Measurements from ENCODE around the gene OTOGL.
A peak's percentile ranks its signal among the peaks of the same experiment; 100 is the strongest.

OTOGL gene

DNA sequence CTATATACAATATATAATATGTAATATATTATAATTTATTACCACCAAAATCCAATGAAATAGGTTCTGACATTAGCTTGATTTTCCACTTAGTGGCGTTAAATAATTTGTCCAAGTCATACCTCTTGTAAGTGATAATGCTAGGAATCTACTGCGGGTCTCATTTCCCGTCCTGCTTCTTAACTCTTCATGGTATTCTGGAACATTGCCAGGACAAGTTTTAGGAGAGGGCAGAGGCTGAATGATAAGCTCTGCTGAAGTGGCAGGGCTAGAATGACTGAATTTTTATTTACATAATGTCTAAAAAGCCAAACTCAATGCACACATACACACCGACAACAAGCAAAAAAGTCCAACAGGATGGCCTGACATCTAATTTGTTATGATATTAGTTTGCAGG, 274.3 kb downstream of the OTOGL start:
- no peak for DNase-seq (ENCODE audit: low spot score)

DNA sequence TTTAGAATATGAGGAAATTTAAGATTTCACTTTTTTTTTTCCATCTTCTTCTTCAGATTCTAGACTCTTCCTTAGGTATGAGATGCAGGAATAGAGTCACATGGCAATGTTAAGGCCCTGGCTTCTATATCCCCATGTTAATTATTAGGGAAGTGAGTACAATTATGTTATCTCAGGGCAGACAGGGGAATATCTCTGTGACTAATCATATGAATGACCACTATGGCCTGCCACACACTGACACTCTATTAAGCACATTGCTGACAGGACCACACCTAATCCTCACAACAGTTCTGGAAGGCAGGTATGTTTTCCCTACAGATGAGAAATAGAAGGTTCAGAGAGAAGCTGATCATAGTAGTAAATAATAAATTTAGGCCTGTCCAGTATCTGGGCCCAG, 275.3 kb downstream of the OTOGL start:
- DNase-seq (ENCODE audit: low spot score): no peak

DNA sequence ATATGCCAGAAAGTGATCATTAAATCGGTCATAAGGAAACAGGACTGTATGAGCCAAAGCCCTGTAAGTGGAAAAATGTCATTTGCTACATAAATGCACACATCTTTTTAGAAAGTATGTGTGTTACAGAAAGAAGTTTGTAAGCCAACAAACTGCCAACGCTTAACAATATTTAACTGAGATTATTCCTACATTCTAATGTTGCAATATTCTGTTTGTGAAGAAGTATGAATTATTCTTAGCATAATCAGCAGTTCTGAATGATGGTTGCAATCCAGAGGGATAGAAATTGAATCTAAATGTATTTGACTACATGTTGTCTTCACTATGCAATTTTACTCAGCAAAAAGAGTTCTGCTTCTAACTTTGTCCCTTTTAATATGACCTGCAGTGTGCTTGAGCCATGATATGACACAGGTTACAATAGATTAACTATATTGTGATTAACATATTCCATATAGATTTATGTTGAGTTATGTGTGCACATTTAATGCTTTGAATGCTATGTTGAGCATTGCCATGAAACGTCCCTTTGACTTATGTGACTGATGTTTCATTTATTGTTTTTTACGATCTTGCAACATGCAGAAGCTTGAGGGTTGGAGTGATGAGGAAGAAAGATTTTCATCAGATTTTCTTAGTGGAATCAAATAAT, 277.9 kb downstream of the OTOGL start:
- no peak for DNase-seq (ENCODE audit: low spot score)

DNA sequence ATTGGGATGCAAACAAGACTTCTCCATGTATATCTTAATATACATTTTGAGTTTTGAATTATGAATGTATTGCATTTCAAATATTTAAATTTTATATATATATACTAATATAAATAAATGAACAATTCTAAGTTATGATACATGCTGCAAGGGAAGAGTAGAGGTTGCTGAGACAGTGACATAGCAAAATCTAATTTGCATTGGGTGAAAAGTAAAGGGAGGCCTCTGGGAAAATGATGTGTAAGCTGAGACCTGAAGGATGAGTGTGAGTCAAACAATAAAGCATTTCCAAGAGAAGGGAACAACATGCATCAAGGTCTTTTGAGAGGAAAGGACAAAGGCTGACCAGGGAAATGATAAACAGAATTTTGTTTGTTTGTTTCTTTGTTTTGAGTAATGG, 281.8 kb downstream of the OTOGL start:
- DNase-seq (ENCODE audit: low spot score): no peak

DNA sequence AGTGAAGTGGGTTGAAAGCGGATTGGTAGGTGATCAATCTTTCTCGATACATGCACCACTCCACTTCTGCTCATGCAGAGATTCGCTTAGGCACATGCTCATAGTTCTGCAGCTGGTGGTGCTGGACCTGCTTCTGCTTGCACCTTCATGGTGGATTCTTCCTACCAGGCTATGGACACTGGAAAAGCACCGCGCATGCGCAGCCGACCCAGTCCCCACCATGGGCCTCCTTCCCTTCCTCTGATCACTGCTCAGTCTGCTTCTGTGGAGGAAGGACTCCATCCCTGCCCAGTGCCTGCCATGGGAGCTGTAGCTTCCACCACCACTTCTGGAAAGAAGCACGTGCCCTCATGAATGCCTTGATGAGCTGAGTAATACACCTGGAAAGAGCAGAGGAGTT, 282.9 kb downstream of the OTOGL start:
- DNase-seq (ENCODE audit: low spot score): no peak

DNA sequence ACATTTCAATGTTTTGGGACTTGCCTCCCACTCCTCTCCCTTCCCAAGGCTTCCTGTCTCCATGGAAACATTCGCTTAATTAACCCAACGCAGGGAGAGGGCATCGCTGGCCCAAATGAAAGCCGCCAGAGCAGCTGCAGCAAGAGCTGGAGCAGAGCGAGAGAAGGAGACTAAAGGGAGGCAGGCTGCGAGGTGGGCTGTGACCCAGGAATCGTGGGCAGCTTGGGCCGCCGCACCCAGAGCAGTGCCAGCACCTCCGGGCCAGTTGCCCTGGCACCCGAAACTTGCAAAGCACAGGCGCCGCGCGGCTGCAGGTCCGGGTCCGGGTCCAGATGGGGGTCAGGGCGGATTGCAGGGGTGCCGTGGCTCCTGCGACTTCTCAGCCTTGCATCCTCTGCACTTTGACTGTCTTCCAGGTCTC, 301.2 kb downstream of the OTOGL start:
- no peak for DNase-seq (ENCODE audit: low spot score)

DNA sequence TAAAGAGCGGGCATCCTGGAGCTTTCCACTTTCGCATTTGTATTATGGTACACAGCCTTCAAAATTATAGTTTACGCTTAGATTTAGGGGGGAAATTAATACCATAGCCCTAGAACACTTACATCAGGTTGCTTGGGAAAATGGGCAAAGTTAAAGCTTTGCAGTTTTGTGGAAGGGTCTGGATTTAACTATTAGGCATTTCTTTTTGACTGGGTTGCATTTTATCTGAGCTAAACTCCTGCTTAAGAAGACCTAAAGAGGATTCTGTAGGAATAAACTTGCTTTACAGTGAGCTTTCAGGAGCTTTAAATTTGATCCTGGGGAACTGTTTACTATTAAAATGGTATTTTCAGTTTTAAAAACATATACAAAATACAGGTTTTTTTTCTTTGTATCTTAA, 301.9 kb downstream of the OTOGL start:
- DNase-seq (ENCODE audit: low spot score): no peak

DNA sequence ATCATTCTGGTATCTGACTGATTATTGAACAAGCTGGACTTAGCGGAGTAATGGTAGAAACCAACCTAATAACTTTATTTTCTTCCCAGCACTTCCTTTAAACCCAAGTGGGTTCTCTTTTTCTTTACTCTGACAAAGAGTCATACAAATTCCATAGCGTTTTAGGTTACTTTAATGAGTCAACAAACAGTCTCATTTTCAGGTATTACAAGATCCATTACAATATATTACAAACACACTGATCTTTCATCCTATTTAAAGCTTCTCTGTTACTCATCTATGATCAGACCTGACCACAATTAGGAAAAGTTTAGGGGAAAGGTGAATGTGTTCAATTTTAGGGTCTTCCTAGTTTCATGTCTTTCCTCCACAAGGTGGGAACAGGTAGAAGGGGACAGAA, 305.3 kb downstream of the OTOGL start:
- no peak for DNase-seq (ENCODE audit: low spot score)

DNA sequence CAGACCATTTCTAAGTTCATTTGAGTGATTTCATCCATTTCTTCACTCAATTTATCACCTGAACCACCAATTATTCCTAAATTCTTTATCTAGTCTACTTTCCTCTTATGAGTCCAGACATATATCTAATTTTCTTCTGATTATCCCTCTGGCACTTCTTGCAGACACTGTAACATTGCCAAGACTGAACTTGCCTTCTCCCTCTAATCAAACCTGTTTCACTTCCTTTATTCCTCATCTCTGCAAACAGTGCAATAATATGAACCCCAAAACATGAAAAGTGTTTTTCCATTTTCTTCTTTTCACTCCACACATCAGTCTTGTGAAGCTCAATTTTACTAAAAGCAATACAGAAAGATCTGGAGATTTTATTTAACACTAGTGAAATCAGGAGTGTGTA, 306.9 kb downstream of the OTOGL start:
- DNase-seq (ENCODE audit: low spot score): no peak

DNA sequence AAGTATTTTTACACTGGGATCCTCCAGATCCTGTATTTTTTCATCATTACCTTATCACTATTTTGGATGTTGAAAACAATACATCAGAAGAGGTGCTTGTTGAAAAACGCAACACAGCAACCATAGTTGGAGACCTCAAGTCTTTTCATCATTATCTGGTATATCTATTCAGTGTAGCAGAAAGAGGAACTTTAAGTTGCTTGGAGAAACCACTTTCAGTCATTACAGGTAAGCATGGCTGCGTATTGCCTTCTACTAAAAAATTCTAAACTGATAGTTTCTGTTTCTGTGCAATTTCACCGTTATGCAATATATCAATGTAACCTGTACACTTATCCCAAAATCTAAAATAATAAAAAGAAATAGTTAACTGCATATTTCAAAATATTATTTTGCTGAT, 312.4 kb downstream of the OTOGL start:
- no peak for DNase-seq (ENCODE audit: low spot score)

DNA sequence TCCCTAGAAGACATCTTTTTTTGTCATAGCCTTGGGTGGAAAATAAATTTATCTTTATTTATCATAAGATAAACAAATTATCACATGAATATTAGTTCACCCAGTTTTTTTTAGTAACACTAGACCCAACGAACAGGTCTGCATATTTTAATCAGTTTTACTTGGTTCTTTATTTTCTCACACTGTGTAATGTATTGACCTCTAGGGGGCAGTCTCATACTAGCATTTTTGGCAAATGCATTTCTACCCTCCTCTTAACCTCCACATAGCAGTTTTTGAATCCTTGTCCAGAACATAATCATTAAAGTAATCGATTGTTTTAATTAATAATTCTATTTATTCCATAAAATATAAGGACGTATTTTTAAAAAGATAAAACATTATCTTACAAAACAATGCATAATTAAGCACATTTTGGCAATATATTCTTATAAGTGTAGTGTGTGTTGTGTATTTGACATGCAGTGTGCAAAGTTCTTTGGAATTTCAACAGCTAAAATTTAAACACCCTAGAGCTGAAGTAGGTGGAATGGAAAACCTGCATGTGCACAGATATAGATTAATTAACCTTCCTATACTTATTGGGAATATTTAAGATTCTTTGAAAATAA, 313.1 kb downstream of the OTOGL start:
- peak; percentile 34 for DNase-seq (ENCODE audit: low spot score)

DNA sequence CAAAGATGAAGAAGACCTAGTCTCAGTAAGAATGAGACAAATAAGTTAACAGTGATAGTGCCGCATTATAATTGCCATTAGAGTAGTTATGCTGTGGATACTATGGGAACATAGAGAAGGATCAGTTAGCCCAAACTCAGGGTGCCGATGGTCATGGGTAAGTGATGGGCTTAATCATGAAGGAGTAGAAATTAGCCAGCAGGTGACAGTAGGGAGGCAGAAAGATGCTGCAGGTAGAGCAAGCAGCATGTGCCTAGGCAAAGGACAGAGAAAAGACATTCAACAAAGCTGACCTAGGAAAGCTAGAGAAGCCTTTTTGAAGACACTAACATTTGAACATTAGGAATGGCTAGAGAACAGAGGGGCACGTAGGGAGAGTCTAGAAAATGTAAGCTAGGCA, 314.1 kb downstream of the OTOGL start:
- no peak for DNase-seq (ENCODE audit: low spot score)

DNA sequence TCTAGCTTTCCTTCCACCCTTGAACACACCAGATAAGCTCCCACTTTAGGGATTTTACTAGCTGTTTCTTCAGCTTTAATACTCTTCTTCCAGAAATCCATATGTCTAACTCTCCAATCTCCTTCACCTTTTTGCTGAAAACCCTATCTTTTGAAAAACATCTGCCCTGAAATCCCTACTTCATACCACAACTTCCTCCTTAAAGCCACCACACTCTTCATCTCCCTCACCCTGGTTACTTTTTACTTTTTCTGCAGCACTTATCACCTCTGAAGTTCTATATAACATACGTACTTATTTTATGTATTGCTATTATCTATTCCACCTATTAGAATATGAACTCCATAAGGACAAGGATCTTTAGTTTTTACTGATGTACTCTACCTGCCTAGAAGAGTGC, 316.1 kb downstream of the OTOGL start:
- DNase-seq (ENCODE audit: low spot score): no peak

DNA sequence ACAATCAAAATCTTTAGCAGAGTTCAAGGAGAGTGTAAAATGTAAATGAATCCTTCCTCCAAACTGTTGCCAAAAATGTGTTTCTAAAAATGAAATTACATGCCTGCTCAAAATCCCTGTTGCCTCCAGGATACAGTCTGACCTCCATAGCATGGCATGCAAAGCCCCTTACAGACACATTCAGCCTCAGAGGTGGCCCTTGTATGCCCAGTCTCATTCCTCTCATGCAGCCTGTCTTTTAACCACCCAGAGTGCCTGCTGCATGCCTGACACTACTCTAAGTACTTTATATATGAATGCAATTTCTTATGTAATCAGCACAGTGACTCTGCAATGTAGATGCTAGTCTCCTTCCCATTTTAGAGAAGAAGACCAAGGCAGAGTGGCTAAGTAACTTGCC, 320.3 kb downstream of the OTOGL start:
- DNase-seq (ENCODE audit: low spot score): no peak

DNA sequence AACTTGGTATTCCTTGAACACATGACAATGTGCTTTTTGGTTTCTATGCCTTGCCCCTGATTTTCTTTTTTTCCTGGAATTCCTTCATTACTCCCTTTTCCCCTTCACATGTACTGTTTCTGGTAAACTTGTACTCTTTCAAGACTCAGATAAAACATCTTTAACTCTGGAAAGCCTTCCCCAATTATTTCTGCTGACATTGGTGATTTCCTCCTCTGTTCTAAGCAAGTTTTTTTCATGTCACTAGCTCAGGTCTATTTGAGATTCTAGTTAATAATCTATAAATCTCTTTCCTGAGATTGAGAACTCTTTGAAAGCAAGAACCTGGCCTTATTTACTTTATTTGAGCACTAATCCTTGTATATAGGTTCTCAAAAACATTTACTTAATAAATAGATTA, 320.7 kb downstream of the OTOGL start:
- no peak for DNase-seq (ENCODE audit: low spot score)

DNA sequence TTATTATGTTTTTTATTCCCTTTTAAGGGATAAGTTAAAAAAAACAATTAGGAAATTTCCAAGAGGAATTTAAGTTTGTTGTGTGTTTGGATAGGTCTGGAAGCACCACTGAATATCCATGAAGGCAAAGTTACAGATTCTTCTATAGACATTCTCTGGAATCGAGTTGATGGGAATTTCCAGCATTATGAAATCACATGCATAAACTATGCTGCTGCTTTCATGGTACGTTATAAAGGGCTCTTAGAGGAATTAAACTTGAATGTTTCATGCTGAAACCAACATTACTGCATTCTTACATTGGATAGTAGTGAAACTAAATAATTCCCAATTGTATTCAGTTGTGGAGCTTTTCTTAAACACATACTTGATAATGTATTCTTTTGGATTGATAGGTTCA, 323.2 kb downstream of the OTOGL start:
- no peak for DNase-seq (ENCODE audit: low spot score)
